Activated effector memory CD4-positive, alpha-beta T cell treated with anti-CD3 and anti-CD28 coated beads, Interleukin-2, amount 50 U/mL, for 16 hours (primary cell): ENCODE results near the gene MAD1L1.
"Not testable (repeated sequence)": the region's sequence is repeated elsewhere in the genome, so short reads cannot be mapped to it uniquely, and the experiment has no call there.

Experiments
- DNase-seq: peaks from one replicate; pipeline ENCODE4 v3.0.0-alpha.2; 2020

The MAD1L1 gene

GRCh38 chr7:2080477-2080876 lies 152.3 kb downstream of the MAD1L1 start:
- DNase-seq, result no peak

GRCh38 chr7:2080060-2080387 lies 152.7 kb downstream of the MAD1L1 start:
- no peak for DNase-seq

- DNase-seq, result no peak
Measured at GRCh38 chr7:2079332-2080059, 153.2 kb downstream of the MAD1L1 start.

- no peak for DNase-seq
Measured at GRCh38 chr7:2078899-2079298, 153.8 kb downstream of the MAD1L1 start.

GRCh38 chr7:2076649-2077064 lies 156.1 kb downstream of the MAD1L1 start:
- no peak for DNase-seq

- no peak for DNase-seq
Measured at GRCh38 chr7:2075811-2076210, 156.9 kb downstream of the MAD1L1 start.

GRCh38 chr7:2074691-2075090 lies 158.1 kb downstream of the MAD1L1 start:
- no peak for DNase-seq

GRCh38 chr7:2072798-2073197 lies 159.9 kb downstream of the MAD1L1 start:
- DNase-seq, result no peak

GRCh38 chr7:2072042-2072441 lies 160.7 kb downstream of the MAD1L1 start:
- no peak for DNase-seq

GRCh38 chr7:2071133-2071832 lies 161.5 kb downstream of the MAD1L1 start:
- no peak for DNase-seq

GRCh38 chr7:2070151-2070763 lies 162.5 kb downstream of the MAD1L1 start:
- no peak for DNase-seq

GRCh38 chr7:2069472-2069860 lies 163.3 kb downstream of the MAD1L1 start:
- no peak for DNase-seq

GRCh38 chr7:2068693-2069471 lies 163.9 kb downstream of the MAD1L1 start:
- no peak for DNase-seq

GRCh38 chr7:2066251-2066919 lies 166.4 kb downstream of the MAD1L1 start:
- DNase-seq, result peak; percentile 68

GRCh38 chr7:2065528-2065927 lies 167.2 kb downstream of the MAD1L1 start:
- no peak for DNase-seq

- no peak for DNase-seq
Measured at GRCh38 chr7:2063563-2064260, 169.0 kb downstream of the MAD1L1 start.

- no peak for DNase-seq
Measured at GRCh38 chr7:2062648-2063047, 170.1 kb downstream of the MAD1L1 start.

GRCh38 chr7:2060701-2061100 lies 172.0 kb downstream of the MAD1L1 start:
- no peak for DNase-seq

- DNase-seq, result no peak
Measured at GRCh38 chr7:2059964-2060700, 172.6 kb downstream of the MAD1L1 start.

- not testable (repeated sequence) for DNase-seq
Measured at GRCh38 chr7:2058246-2058645, 174.5 kb downstream of the MAD1L1 start.

GRCh38 chr7:2055956-2056355 lies 176.8 kb downstream of the MAD1L1 start:
- DNase-seq, result no peak

- DNase-seq, result no peak
Measured at GRCh38 chr7:2054927-2055326, 177.8 kb downstream of the MAD1L1 start.
